ENCODE measurements around the gene LRRC8C.
A peak's percentile ranks its signal among the peaks of the same experiment; 100 is the strongest.

The LRRC8C gene

GRCh38 chr1:89762779-89763648, 130.1 kb downstream of the LRRC8C start:
- Histone ChIP-seq H3K36me3 (replicated peaks in 1 of 2; ENCODE audit: control insufficient read depth in 2 of 2, insufficient read depth in 2 of 2, low read length in 2 of 2) (no peaks in the 10 kb centered on the region), H2AFZ (ENCODE audit: low read length) (peak overlapping the region; percentile 89), H3K9me3 (replicated peaks in 1 of 2; ENCODE audit: control insufficient read depth in 2 of 2, insufficient read depth in 1 of 2, low read depth in 1 of 2, low read length in 2 of 2) (no peaks in the 10 kb centered on the region), H3K9ac (ENCODE audit: low read depth, low read length, poor library complexity) (no peak overlapping the region), H2AK5ac (ENCODE audit: low read depth, low read length) (no peak overlapping the region), H2BK120ac (ENCODE audit: low read depth, low read length) (no peak overlapping the region), H3K27me3 (ENCODE audit: control insufficient read depth in 3 of 3, insufficient read depth in 3 of 3, low read depth in 1 of 3, low read length in 3 of 3) (peaks cover 0 to 58% (median 11%) of the 10 kb centered on the region in 3 experiments), H3K14ac (ENCODE audit: low read length) (no peak overlapping the region), H3K79me1 (ENCODE audit: low read depth, low read length) (no peaks in the 10 kb centered on the region), H3K4me1 (ENCODE audit: control insufficient read depth in 2 of 2, insufficient read depth in 1 of 2, low read depth in 1 of 2, low read length in 2 of 2) (peaks cover 4 to 11% of the 10 kb centered on the region in 2 donors), H3K18ac (ENCODE audit: low read length) (peak overlapping the region; percentile 88), H2BK5ac (ENCODE audit: low read length) (no peak overlapping the region), H3K4me2 (ENCODE audit: insufficient read depth, low read length, poor library complexity, severe bottlenecking) (peak overlapping the region; percentile 82), H3K4me3 (ENCODE audit: low read length in 2 of 2) (peak overlapping the region; percentile 37 to 75), H2BK15ac (ENCODE audit: low read length) (no peak overlapping the region), H2BK12ac (ENCODE audit: low read length) (no peak overlapping the region), H3K23ac (ENCODE audit: low read depth, low read length, poor library complexity) (peak overlapping the region; percentile 69), H3K4ac (ENCODE audit: low read length) (no peak overlapping the region), H4K8ac (ENCODE audit: low read depth, low read length) (no peak overlapping the region), H4K91ac (ENCODE audit: low read depth, low read length, poor library complexity) (no peak overlapping the region), H3K27ac (replicated peaks; ENCODE audit: low read length) (no peak overlapping the region)
- WGBS, 2 donors (ENCODE audit: extremely low coverage in 2 of 2, insufficient read length in 2 of 2, insufficient replicate concordance in 1 of 2), result no CpG with 5 or more reads among the region's 47 CpGs
- DNase-seq (ENCODE audit: low spot score), result peak; percentile 86

GRCh38 chr1:89763649-89763986, 130.7 kb downstream of the LRRC8C start:
- Histone ChIP-seq H2BK5ac (ENCODE audit: low read length) (no peak overlapping the region), H4K91ac (ENCODE audit: low read depth, low read length, poor library complexity) (no peak overlapping the region), H2AK5ac (ENCODE audit: low read depth, low read length) (no peak overlapping the region), H3K4ac (ENCODE audit: low read length) (no peak overlapping the region), H3K4me2 (ENCODE audit: insufficient read depth, low read length, poor library complexity, severe bottlenecking) (peak overlapping the region; percentile 82), H2BK15ac (ENCODE audit: low read length) (no peak overlapping the region), H4K8ac (ENCODE audit: low read depth, low read length) (no peak overlapping the region), H3K18ac (ENCODE audit: low read length) (peak overlapping the region; percentile 39), H2BK120ac (ENCODE audit: low read depth, low read length) (no peak overlapping the region), H3K9me3 (replicated peaks in 1 of 2; ENCODE audit: control insufficient read depth in 2 of 2, insufficient read depth in 1 of 2, low read depth in 1 of 2, low read length in 2 of 2) (no peaks in the 10 kb centered on the region), H3K79me1 (ENCODE audit: low read depth, low read length) (no peaks in the 10 kb centered on the region), H3K27ac (replicated peaks; ENCODE audit: low read length) (no peak overlapping the region), H3K14ac (ENCODE audit: low read length) (no peak overlapping the region), H3K4me1 (ENCODE audit: control insufficient read depth in 2 of 2, insufficient read depth in 1 of 2, low read depth in 1 of 2, low read length in 2 of 2) (peaks cover 4 to 11% of the 10 kb centered on the region in 2 donors), H2AFZ (ENCODE audit: low read length) (peak overlapping the region; percentile 89), H3K4me3 (ENCODE audit: low read length in 2 of 2) (peak overlapping the region in 1 of 2 donors; percentile 75), H3K27me3 (ENCODE audit: control insufficient read depth in 3 of 3, insufficient read depth in 3 of 3, low read depth in 1 of 3, low read length in 3 of 3) (peaks cover 0 to 58% (median 11%) of the 10 kb centered on the region in 3 experiments), H2BK12ac (ENCODE audit: low read length) (no peak overlapping the region), H3K9ac (ENCODE audit: low read depth, low read length, poor library complexity) (no peak overlapping the region), H3K23ac (ENCODE audit: low read depth, low read length, poor library complexity) (no peak overlapping the region), H3K36me3 (replicated peaks in 1 of 2; ENCODE audit: control insufficient read depth in 2 of 2, insufficient read depth in 2 of 2, low read length in 2 of 2) (no peaks in the 10 kb centered on the region)
- WGBS, 2 donors (ENCODE audit: extremely low coverage in 2 of 2, insufficient read length in 2 of 2, insufficient replicate concordance in 1 of 2), result no CpG with 5 or more reads among the region's 5 CpGs
- DNase-seq (ENCODE audit: low spot score), result no peak

DNA sequence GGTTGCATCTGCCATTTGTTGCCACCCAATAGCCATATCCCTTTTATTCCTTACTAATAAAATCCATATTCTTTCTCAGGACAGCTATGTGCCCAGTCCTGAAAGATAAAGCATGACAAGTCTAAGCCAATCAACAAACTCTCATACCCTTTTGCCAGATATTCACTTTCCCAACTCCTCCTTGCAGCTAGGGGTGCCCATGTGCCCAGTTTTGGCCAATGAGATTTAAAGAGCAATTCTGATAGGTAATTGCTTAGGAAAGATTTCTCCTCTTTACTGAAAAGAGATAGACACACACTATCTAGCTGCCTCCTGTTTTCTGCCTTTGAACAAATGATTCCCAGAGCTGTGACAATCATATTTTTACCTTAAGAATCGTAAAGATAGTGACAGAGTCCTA, 132.9 kb downstream of the LRRC8C start:
- Histone ChIP-seq H3K9me3 (replicated peaks in 1 of 2; ENCODE audit: control insufficient read depth in 2 of 2, insufficient read depth in 1 of 2, low read depth in 1 of 2, low read length in 2 of 2) (no peaks in the 10 kb centered on the region), H3K18ac (ENCODE audit: low read length) (no peak overlapping the region), H4K91ac (ENCODE audit: low read depth, low read length, poor library complexity) (no peak overlapping the region)

DNA sequence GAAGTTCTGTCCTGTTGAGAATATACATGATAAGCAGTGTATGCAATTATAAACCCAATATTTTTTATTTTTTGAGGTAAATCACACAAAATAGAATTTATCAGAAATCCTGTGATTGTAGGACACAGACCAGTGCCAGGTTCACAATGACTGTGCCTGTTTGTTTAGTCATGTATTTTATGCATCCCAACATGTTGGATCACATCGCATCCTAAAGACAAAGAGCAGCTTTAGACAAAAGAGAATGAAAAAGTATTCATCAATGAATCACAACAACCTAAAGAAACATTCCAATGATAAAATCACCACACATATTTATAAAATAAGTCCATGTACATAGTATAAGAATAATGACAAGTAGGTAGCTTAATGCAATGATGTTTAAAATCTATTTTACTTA, 134.7 kb downstream of the LRRC8C start:
- Histone ChIP-seq H3K79me1 (ENCODE audit: low read depth, low read length) (no peaks in the 10 kb centered on the region), H3K4ac (ENCODE audit: low read length) (no peak overlapping the region), H2BK12ac (ENCODE audit: low read length) (no peak overlapping the region), H3K18ac (ENCODE audit: low read length) (no peak overlapping the region), H3K4me3 (ENCODE audit: low read length in 2 of 2) (no peak overlapping the region), H3K27ac (replicated peaks; ENCODE audit: low read length) (no peak overlapping the region), H2AK5ac (ENCODE audit: low read depth, low read length) (no peak overlapping the region), H4K91ac (ENCODE audit: low read depth, low read length, poor library complexity) (no peak overlapping the region), H2AFZ (ENCODE audit: low read length) (no peak overlapping the region), H3K9me3 (replicated peaks in 1 of 2; ENCODE audit: control insufficient read depth in 2 of 2, insufficient read depth in 1 of 2, low read depth in 1 of 2, low read length in 2 of 2) (no peaks in the 10 kb centered on the region), H3K23ac (ENCODE audit: low read depth, low read length, poor library complexity) (no peak overlapping the region), H3K9ac (ENCODE audit: low read depth, low read length, poor library complexity) (no peak overlapping the region), H3K14ac (ENCODE audit: low read length) (no peak overlapping the region), H3K36me3 (replicated peaks in 1 of 2; ENCODE audit: control insufficient read depth in 2 of 2, insufficient read depth in 2 of 2, low read length in 2 of 2) (no peaks in the 10 kb centered on the region), H4K8ac (ENCODE audit: low read depth, low read length) (no peak overlapping the region), H2BK15ac (ENCODE audit: low read length) (no peak overlapping the region), H3K4me1 (ENCODE audit: control insufficient read depth in 2 of 2, insufficient read depth in 1 of 2, low read depth in 1 of 2, low read length in 2 of 2) (peaks cover 2 to 4% of the 10 kb centered on the region in 2 donors), H2BK5ac (ENCODE audit: low read length) (no peak overlapping the region), H3K4me2 (ENCODE audit: insufficient read depth, low read length, poor library complexity, severe bottlenecking) (no peak overlapping the region), H3K27me3 (ENCODE audit: control insufficient read depth in 3 of 3, insufficient read depth in 3 of 3, low read depth in 1 of 3, low read length in 3 of 3) (peaks cover 0 to 56% (median 8%) of the 10 kb centered on the region in 3 experiments), H2BK120ac (ENCODE audit: low read depth, low read length) (no peak overlapping the region)
- DNase-seq (ENCODE audit: low spot score), result no peak
- no CpG with 5 or more reads among the region's 1 CpG for WGBS, 2 donors (ENCODE audit: extremely low coverage in 2 of 2, insufficient read length in 2 of 2, insufficient replicate concordance in 1 of 2)

More for the DNA sequence above, 132.9 kb downstream of the LRRC8C start:
- Histone ChIP-seq H2BK12ac (ENCODE audit: low read length) (no peak overlapping the region), H3K14ac (ENCODE audit: low read length) (no peak overlapping the region), H3K27ac (replicated peaks; ENCODE audit: low read length) (no peak overlapping the region), H2BK120ac (ENCODE audit: low read depth, low read length) (no peak overlapping the region), H2AFZ (ENCODE audit: low read length) (no peak overlapping the region), H4K8ac (ENCODE audit: low read depth, low read length) (no peak overlapping the region), H3K4me1 (ENCODE audit: control insufficient read depth in 2 of 2, insufficient read depth in 1 of 2, low read depth in 1 of 2, low read length in 2 of 2) (peaks cover 4 to 11% of the 10 kb centered on the region in 2 donors), H2BK15ac (ENCODE audit: low read length) (no peak overlapping the region), H3K4me2 (ENCODE audit: insufficient read depth, low read length, poor library complexity, severe bottlenecking) (no peak overlapping the region), H2BK5ac (ENCODE audit: low read length) (no peak overlapping the region), H3K79me1 (ENCODE audit: low read depth, low read length) (no peaks in the 10 kb centered on the region), H3K23ac (ENCODE audit: low read depth, low read length, poor library complexity) (no peak overlapping the region), H3K4me3 (ENCODE audit: low read length in 2 of 2) (no peak overlapping the region), H3K27me3 (ENCODE audit: control insufficient read depth in 3 of 3, insufficient read depth in 3 of 3, low read depth in 1 of 3, low read length in 3 of 3) (peaks cover 0 to 63% (median 11%) of the 10 kb centered on the region in 3 experiments), H3K4ac (ENCODE audit: low read length) (no peak overlapping the region), H2AK5ac (ENCODE audit: low read depth, low read length) (no peak overlapping the region), H3K36me3 (replicated peaks in 1 of 2; ENCODE audit: control insufficient read depth in 2 of 2, insufficient read depth in 2 of 2, low read length in 2 of 2) (no peaks in the 10 kb centered on the region), H3K9ac (ENCODE audit: low read depth, low read length, poor library complexity) (no peak overlapping the region)
- no CpG with 5 or more reads among the region's 1 CpG for WGBS, 2 donors (ENCODE audit: extremely low coverage in 2 of 2, insufficient read length in 2 of 2, insufficient replicate concordance in 1 of 2)
- no peak for DNase-seq (ENCODE audit: low spot score)

All from neuronal stem cell (in vitro differentiated cells).